DOHH2 (cell line): ENCODE results near the gene TBCK.
"Not testable (repeated sequence)": the region's sequence is repeated elsewhere in the genome, so short reads cannot be mapped to it uniquely, and the experiment has no call there.

Experiments
- H3F3A ChIP-seq: fragments of 200-600 bp; sonication (generic), shearing (Covaris generic); 2 replicates; pipeline ENCODE4 v1.6.0; 2016; ENCODE audit warnings: antibody characterized with exemption, mild to moderate bottlenecking; ENCODE audit not compliant: control insufficient read depth, insufficient read depth
- H3K27ac ChIP-seq: fragments of 200-600 bp; sonication (generic); 2 replicates; pipeline ENCODE4 v1.5.1; 2014; ENCODE audit warnings: low read depth, mild to moderate bottlenecking, low read length, moderate library complexity
- H3K27me3 ChIP-seq: fragments of 200-600 bp; sonication (generic); 2 replicates; pipeline ENCODE4 v1.6.1; 2014; ENCODE audit warnings: mild to moderate bottlenecking, low read length, mixed read lengths; ENCODE audit not compliant: control insufficient read depth
- H3K36me3 ChIP-seq: fragments of 200-600 bp; sonication (generic); 2 replicates; pipeline ENCODE4 v1.6.1; 2014; ENCODE audit warnings: mild to moderate bottlenecking, low read length, moderate library complexity, mixed read lengths; ENCODE audit not compliant: control insufficient read depth
- H3K4me1 ChIP-seq: fragments of 200-600 bp; sonication (generic); 2 replicates; pipeline ENCODE4 v1.6.1; 2014; ENCODE audit warnings: mild to moderate bottlenecking, low read length, mixed read lengths; ENCODE audit not compliant: control insufficient read depth
- H3K4me2 ChIP-seq: fragments of 200-600 bp; sonication (generic); 2 replicates; pipeline ENCODE4 v1.6.0; 2014; ENCODE audit warnings: mild to moderate bottlenecking, low read length, moderate library complexity
- H3K4me3 ChIP-seq: fragments of 200-600 bp; sonication (generic); 2 replicates; pipeline ENCODE4 v1.5.1; 2014; ENCODE audit warnings: mild to moderate bottlenecking, low read length, mixed read lengths
- H3K79me2 ChIP-seq: fragments of 200-600 bp; sonication (generic); 2 replicates; pipeline ENCODE4 v1.6.1; 2014; ENCODE audit warnings: mild to moderate bottlenecking, low read length, mixed read lengths; ENCODE audit not compliant: control insufficient read depth
- H3K9me2 ChIP-seq: fragments of 200-600 bp; sonication (generic); replicated peaks from 2 replicates; pipeline ENCODE4 v1.6.1; 2014; ENCODE audit warnings: mild to moderate bottlenecking, low read length, mixed read lengths; ENCODE audit not compliant: control insufficient read depth
- H3K9me3 ChIP-seq: fragments of 200-600 bp; sonication (generic); 2 replicates; pipeline ENCODE4 v1.6.1; 2014; ENCODE audit warnings: antibody characterized with exemption, low read length, mixed read lengths; ENCODE audit not compliant: control insufficient read depth, insufficient read depth
- H4K20me1 ChIP-seq: fragments of 200-600 bp; sonication (generic); 2 replicates; pipeline ENCODE4 v1.6.0; 2014; ENCODE audit warnings: low read depth, mild to moderate bottlenecking, antibody characterized with exemption, low read length, moderate library complexity; ENCODE audit not compliant: control insufficient read depth, insufficient read depth
- CTCF ChIP-seq: fragments of 200-600 bp; sonication (generic); IDR thresholded peaks from one replicate; pipeline ENCODE4 v1.5.1; 2014; ENCODE audit warnings: antibody characterized with exemption, mild to moderate bottlenecking, low read depth, low read length; ENCODE audit not compliant: poor library complexity, severe bottlenecking
- EZH2phosphoT487 ChIP-seq: fragments of 200-600 bp; sonication (generic); IDR thresholded peaks from 2 replicates; pipeline ENCODE4 v1.6.1; 2017; ENCODE audit warnings: borderline replicate concordance, mild to moderate bottlenecking, antibody characterized with exemption, low read length, moderate library complexity, mixed read lengths

The TBCK gene

GRCh38 chr4:106114270-106114669 lies 201.7 kb downstream of the TBCK start:
- no peaks in the 10 kb centered on the region for H3K4me1 ChIP-seq
- H3K79me2 ChIP-seq = no peaks in the 10 kb centered on the region
- H3K4me2 ChIP-seq = no peak overlapping the region
- H4K20me1 ChIP-seq = no peaks in the 10 kb centered on the region
- no peak for TF ChIP-seq EZH2phosphoT487
- TF ChIP-seq CTCF = no peak
- H3K4me3 ChIP-seq = no peak overlapping the region
- no peaks in the 10 kb centered on the region for H3K36me3 ChIP-seq
- no peaks in the 10 kb centered on the region for H3F3A ChIP-seq
- H3K9me3 ChIP-seq = peaks cover 10% of the 10 kb centered on the region; the same call in 1 of the 2 replicates
- no peaks in the 10 kb centered on the region for H3K27me3 ChIP-seq
- H3K27ac ChIP-seq = no peak overlapping the region
- no peaks in the 10 kb centered on the region for H3K9me2 ChIP-seq

GRCh38 chr4:106111778-106112469 lies 204.1 kb downstream of the TBCK start:
- H3K27ac ChIP-seq, H4K20me1 ChIP-seq, H3K4me2 ChIP-seq, H3K9me2 ChIP-seq, H3K36me3 ChIP-seq, H3K27me3 ChIP-seq, H3K4me1 ChIP-seq, H3F3A ChIP-seq, H3K79me2 ChIP-seq, H3K4me3 ChIP-seq: not testable (repeated sequence)
- peaks cover 10% of the 10 kb centered on the region; the same call in 1 of the 2 replicates for H3K9me3 ChIP-seq

GRCh38 chr4:106109929-106110328 lies 206.1 kb downstream of the TBCK start:
- Histone ChIP-seq H3K79me2 (no peaks in the 10 kb centered on the region), H3K4me1 (no peaks in the 10 kb centered on the region), H3K4me2 (no peak overlapping the region), H3K36me3 (no peaks in the 10 kb centered on the region), H4K20me1 (no peaks in the 10 kb centered on the region), H3K27ac (no peak overlapping the region), H3K9me2 (no peaks in the 10 kb centered on the region), H3K9me3 (peaks cover 10% of the 10 kb centered on the region; the same call in 1 of the 2 replicates), H3F3A (no peaks in the 10 kb centered on the region), H3K27me3 (no peaks in the 10 kb centered on the region), H3K4me3 (no peak overlapping the region)
- no peak for TF ChIP-seq CTCF
- no peak for TF ChIP-seq EZH2phosphoT487

GRCh38 chr4:106105697-106106096 lies 210.3 kb downstream of the TBCK start:
- no peak overlapping the region for H3K4me3 ChIP-seq
- H3K27me3 ChIP-seq = no peaks in the 10 kb centered on the region
- TF ChIP-seq CTCF (no peak), EZH2phosphoT487 (no peak)
- no peaks in the 10 kb centered on the region for H3K9me2 ChIP-seq
- H3K4me2 ChIP-seq = no peak overlapping the region
- H3K4me1 ChIP-seq = no peaks in the 10 kb centered on the region
- peaks cover 10% of the 10 kb centered on the region; the same call in 1 of the 2 replicates for H3K9me3 ChIP-seq
- no peaks in the 10 kb centered on the region for H3K79me2 ChIP-seq
- no peak overlapping the region for H3K27ac ChIP-seq
- H4K20me1 ChIP-seq = no peaks in the 10 kb centered on the region
- no peaks in the 10 kb centered on the region for H3F3A ChIP-seq
- H3K36me3 ChIP-seq = no peaks in the 10 kb centered on the region
